ENCODE measurements around the gene GOPC.

- TF ChIP-seq POLR2AphosphoS5 (IDR thresholded peaks at IDR 0.05; ENCODE audit: low read depth) (no peak), SPI1 (IDR thresholded peaks at IDR 0.05; ENCODE audit: borderline replicate concordance, low read depth) (no peak), GABPA (IDR thresholded peaks at IDR 0.05; ENCODE audit: low read depth) (no peak)
- TF ChIP-seq, protein P1, sequence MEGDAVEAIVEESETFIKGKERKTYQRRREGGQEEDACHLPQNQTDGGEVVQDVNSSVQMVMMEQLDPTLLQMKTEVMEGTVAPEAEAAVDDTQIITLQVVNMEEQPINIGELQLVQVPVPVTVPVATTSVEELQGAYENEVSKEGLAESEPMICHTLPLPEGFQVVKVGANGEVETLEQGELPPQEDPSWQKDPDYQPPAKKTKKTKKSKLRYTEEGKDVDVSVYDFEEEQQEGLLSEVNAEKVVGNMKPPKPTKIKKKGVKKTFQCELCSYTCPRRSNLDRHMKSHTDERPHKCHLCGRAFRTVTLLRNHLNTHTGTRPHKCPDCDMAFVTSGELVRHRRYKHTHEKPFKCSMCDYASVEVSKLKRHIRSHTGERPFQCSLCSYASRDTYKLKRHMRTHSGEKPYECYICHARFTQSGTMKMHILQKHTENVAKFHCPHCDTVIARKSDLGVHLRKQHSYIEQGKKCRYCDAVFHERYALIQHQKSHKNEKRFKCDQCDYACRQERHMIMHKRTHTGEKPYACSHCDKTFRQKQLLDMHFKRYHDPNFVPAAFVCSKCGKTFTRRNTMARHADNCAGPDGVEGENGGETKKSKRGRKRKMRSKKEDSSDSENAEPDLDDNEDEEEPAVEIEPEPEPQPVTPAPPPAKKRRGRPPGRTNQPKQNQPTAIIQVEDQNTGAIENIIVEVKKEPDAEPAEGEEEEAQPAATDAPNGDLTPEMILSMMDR (IDR thresholded peaks at IDR 0.05; ENCODE audit: insufficient read depth, low read length) = no peak
Measured at GRCh38 chr6:117547688-117548621, 54.4 kb downstream of the GOPC start.
